GM19372 (cell line): Measurements from ENCODE around the gene SLC1A2.

Source experiments
- ATAC-seq: cut with Tn5 transposase; IDR thresholded peaks from one replicate; pipeline ENCODE4 v1.9.1; 2021; ENCODE audit warnings: mild to moderate bottlenecking, low read depth, moderate library complexity; ENCODE audit not compliant: unreplicated experiment

The SLC1A2 gene

GRCh38 chr11:35380603-35381002, 38.8 kb downstream of the SLC1A2 start:
- no peak for ATAC-seq

DNA sequence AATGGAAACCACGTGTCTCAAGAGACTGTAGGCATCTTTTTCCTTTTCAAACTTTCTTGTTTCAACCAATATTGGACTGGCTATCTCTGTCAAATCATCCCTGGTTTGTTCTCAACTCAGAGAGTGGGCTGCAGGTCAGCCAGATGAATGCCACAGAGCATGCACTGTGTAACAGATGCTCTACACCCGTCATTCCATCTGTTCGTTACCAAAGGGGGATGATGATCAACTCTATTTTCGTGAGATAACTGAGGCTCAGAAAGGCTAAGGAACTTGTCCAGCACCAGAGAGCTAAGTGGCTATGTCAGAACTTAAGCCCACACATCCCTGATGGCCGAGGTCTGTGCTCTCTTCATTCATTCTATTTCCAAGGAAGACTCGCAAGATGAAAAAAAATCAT, 42.1 kb downstream of the SLC1A2 start:
- ATAC-seq: no peak

DNA sequence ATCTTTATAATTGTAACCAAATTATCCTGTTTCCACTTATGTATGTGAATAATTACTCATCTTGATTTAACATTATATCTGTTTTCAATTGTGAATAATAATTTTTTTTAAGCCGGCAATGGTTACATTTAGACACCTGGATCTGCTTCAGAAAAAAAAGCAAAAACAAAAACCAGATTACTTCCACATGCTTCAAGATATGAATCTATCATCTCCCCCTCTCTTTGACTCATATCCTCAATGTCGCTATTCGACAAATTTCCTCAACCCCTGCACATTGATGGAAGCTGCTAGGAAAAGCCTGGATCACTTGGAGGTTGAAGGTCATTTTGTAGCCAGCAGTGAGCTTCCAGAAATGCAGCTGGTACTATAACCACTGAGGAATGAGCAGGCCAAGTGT, 42.7 kb downstream of the SLC1A2 start:
- no peak for ATAC-seq

- no peak for ATAC-seq
These were observed 43.2 kb downstream of the SLC1A2 start for GRCh38 chr11:35376118-35376510.

GRCh38 chr11:35375332-35376117, 43.8 kb downstream of the SLC1A2 start:
- no peak for ATAC-seq

- no peak for ATAC-seq
These were observed 45.9 kb downstream of the SLC1A2 start for GRCh38 chr11:35373284-35373933.

DNA sequence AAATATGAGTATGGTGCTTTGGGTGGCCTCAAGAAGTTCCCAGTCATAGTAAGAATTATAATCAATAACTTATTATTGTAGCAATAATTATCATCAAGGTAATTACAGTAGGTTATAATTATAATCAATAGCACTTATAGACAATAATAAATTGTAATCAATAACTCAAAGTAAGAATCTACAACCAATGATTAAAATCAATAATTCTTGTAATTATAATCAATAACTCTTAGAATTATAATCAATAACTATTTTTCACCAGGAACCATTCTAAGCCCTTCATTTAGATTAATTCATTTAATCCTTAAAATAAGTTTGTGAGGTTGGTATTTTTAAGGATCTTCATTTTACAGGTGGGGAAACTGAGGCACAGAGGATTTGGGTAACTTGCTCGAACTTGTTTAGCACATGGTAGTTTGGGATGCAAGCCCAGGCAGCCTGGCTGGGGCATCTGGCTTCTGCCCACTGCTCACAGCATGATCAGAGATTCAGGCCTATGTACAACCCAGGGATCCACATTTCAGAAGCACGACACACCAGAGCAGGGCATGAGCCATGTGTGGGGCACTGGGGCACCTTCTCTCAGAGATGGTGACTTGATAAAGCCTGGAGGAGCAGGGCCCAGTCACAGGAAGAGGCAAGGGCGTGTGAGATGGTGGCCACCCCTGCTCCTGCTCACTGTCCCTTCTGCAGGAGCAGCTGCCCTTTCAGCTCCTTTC, 46.6 kb downstream of the SLC1A2 start:
- no peak for ATAC-seq

- no peak for ATAC-seq
These were observed 51.9 kb downstream of the SLC1A2 start for GRCh38 chr11:35367491-35367890.

GRCh38 chr11:35366798-35367197, 52.6 kb downstream of the SLC1A2 start:
- no peak for ATAC-seq

DNA sequence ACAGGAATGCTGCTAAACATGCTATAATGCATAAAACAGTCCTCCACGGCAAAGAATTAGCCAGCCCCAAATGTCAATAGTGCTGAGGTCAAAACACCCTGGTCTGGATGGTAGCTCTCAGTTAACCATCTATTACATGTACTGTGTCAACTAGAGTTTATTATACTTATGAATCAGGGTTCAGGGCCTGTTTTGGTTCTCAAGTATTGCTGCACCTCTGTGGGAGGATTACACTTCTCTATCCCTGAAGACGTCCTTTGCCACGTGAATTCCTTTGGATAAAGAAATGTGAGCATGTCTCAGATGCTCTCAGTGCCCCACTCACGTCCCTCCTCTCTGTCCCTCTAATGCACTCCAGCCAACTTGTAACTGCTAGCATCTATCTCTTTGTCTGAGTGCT, 53.4 kb downstream of the SLC1A2 start:
- ATAC-seq: no peak

GRCh38 chr11:35365395-35365794, 54.0 kb downstream of the SLC1A2 start:
- ATAC-seq: no peak

- ATAC-seq: no peak
These were observed 55.2 kb downstream of the SLC1A2 start for GRCh38 chr11:35363854-35364780.

- ATAC-seq: no peak
These were observed 56.0 kb downstream of the SLC1A2 start for GRCh38 chr11:35363246-35363801.

DNA sequence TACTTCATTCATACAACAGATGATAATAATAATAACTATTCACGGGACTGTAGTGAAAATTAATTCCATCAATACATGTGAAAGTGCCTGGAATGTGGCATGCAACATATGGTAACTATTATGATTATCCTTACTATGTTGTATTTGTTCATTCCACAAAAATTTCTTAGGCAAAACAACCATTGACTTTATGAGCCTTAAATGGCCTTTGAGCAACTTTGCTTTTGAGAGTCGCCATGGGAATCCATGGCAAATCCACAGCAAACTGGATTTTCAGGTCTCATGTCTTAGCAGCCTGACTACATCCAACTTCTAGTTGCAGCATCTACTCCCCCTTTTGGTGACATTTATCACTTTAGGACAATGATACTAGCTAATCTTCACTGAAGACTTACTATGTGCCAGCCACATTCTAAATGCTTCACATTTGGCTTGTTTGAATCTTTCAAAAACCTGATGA, 56.8 kb downstream of the SLC1A2 start:
- no peak for ATAC-seq

DNA sequence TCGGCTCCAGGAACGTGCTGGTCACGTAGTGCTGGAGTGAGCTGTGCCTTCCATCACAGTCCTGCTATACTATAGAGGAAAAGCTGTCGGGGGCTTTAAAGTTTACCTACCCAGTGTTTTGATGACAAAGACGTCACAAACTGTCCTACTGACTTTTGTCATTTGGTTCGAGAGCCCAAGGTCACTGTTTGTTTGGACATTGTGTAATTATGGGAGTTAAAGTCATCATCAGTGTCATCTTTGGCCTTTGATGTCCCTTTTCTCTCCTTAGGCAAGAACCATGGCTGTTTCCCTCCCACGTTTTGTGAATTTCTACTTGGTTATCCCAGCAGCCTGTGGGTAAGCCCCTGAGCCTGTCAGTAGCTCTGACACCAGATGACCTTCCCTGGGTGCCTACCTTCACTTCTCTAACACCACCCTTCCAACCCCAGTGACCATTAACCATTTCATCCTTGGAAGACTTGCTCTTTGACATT, 59.3 kb downstream of the SLC1A2 start:
- no peak for ATAC-seq

DNA sequence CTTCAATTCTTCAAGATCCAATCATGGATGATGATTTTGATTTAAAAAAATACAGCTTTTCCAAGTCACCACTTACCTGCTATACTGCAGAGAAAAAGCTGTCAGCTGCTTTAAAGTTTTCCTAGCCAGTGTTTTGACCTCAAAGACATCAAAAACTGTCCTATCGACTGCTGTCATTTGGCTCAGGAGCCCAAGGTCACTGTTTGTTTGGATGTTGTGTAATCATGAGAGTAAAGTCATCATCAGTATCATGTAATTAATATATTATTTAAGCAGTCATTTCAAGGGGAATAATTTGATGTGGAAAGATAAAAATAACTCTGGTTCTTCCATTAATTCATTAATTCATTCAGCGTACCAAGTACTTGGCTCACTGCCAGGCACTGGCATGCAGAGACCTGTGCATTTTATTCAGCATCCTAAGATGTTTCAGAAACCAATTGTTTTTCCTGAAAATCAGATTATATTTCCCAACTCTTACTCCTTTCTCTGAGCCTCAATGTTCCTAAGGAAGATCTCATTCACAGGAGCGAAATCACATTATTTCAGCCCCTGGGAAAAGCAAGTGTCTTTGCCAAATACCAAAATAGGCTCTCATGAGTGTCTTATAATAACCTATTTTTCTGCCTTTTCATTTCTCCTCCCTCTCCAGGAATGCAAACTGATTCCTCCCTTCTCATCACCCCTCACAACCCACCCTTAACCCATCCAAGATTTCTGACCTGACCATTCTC, 59.9 kb downstream of the SLC1A2 start:
- ATAC-seq: no peak

GRCh38 chr11:35358391-35358790, 61.0 kb downstream of the SLC1A2 start:
- ATAC-seq: no peak

DNA sequence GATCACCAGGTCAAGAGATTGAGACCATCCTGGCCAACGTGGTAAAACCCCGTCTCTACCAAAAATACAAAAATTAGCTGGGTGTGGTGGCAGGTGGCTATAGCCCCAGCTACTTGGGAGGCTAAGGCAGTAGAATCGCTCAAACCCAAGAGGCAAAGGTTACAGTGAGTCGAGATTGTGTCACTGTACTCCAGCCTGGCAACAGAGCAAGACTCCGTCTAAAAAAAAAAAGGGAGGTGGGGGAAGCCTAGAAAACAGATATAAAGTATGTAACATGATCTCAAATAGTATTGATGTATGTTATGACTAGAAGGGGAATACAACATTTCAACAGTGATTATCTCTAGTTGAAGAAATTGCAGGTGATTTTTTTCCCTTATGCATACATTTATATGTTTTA, 61.4 kb downstream of the SLC1A2 start:
- no peak for ATAC-seq

GRCh38 chr11:35355102-35355749, 64.1 kb downstream of the SLC1A2 start:
- no peak for ATAC-seq
